Activated B cell treated with CpG ODN at 0.5 μM for 24 hours (primary cell): ENCODE data around the gene MEOX2. TPM values are rescaled to one million over a fixed set of nuclear protein-coding genes. Genes with fewer than 3 reads are reported as not detected.

Source experiments
- ATAC-seq: fragments of 200-7000 bp; cut with Tn5 transposase; one replicate; pipeline ENCODE4 v1.10.0; 2021; ENCODE audit warnings: low read depth, mild to moderate bottlenecking, moderate library complexity
- CTCF ChIA-PET: fragments of 350-600 bp; sonication (Branson Sonifier 250); formaldehyde crosslinking; loops from one replicate; lab custom pipeline; 2021; ENCODE audit warnings: antibody characterized with exemption; lab: Charles Lee
- POLR2A ChIA-PET: fragments of 350-600 bp; sonication (Branson Sonifier 250); formaldehyde crosslinking; loops from one replicate; lab custom pipeline; 2021; ENCODE audit warnings: antibody characterized with exemption; lab: Charles Lee
- DNase-seq: peaks from one replicate; pipeline ENCODE4 v3.0.0; 2022
- H3K27ac Mint-ChIP-seq: one replicate; pipeline ENCODE4 v1.8.0; 2020; ENCODE audit warnings: mixed read lengths
- H3K27me3 Mint-ChIP-seq: one replicate; pipeline ENCODE4 v1.8.0; 2021; ENCODE audit warnings: mixed read lengths
- H3K36me3 Mint-ChIP-seq: one replicate; pipeline ENCODE4 v1.8.0; 2021; ENCODE audit warnings: low read depth, mixed read lengths
- H3K4me1 Mint-ChIP-seq: one replicate; pipeline ENCODE4 v1.8.0; 2021; ENCODE audit warnings: mixed read lengths
- H3K4me3 Mint-ChIP-seq: one replicate; pipeline ENCODE4 v1.8.0; 2020; ENCODE audit warnings: mild to moderate bottlenecking, mixed read lengths
- H3K9me3 Mint-ChIP-seq: one replicate; pipeline ENCODE4 v1.8.0; 2020; ENCODE audit warnings: mixed read lengths
- intact Hi-C: fragments of 100-400 bp; cut with micrococcal nuclease; formaldehyde crosslinking; loops from one replicate; pipeline ENCODE4 v1.15.1; 2024
- total RNA-seq: library from RNA; stranded (reverse); gene quantifications from 2 replicates; pipeline ENCODE4 v1.2.3, GENCODE V29; 2022
- TF ChIP-seq, protein P1 (sequence below): fragments of 200-600 bp; IDR thresholded peaks from one replicate; pipeline ENCODE4 v1.8.0; 2022; ENCODE audit warnings: antibody characterized with exemption, mild to moderate bottlenecking

MEOX2 gene
- total RNA-seq, 1 donor from 2014 or later, result not detected

- Mint-ChIP-seq H3K9me3 (peaks cover 15% of the 10 kb centered on the region), H3K36me3 (no peaks in the 10 kb centered on the region)
Measured at GRCh38 chr7:15586266-15586665, 100.2 kb downstream of the MEOX2 start.

GRCh38 chr7:15584575-15584974, 101.9 kb downstream of the MEOX2 start:
- ChIA-PET CTCF (no interaction called here), POLR2A (no interaction called here)
- no peak overlapping the region for H3K27ac Mint-ChIP-seq
- no peak for DNase-seq
- H3K9me3 Mint-ChIP-seq, result peaks cover 16% of the 10 kb centered on the region
- H3K4me3 Mint-ChIP-seq, result no peak overlapping the region
- H3K27me3 Mint-ChIP-seq, result no peaks in the 10 kb centered on the region
- no peaks in the 10 kb centered on the region for H3K4me1 Mint-ChIP-seq
- no peaks in the 10 kb centered on the region for H3K36me3 Mint-ChIP-seq
- no peak for ATAC-seq
- intact Hi-C loops, result no loop called here
- TF ChIP-seq, protein P1, sequence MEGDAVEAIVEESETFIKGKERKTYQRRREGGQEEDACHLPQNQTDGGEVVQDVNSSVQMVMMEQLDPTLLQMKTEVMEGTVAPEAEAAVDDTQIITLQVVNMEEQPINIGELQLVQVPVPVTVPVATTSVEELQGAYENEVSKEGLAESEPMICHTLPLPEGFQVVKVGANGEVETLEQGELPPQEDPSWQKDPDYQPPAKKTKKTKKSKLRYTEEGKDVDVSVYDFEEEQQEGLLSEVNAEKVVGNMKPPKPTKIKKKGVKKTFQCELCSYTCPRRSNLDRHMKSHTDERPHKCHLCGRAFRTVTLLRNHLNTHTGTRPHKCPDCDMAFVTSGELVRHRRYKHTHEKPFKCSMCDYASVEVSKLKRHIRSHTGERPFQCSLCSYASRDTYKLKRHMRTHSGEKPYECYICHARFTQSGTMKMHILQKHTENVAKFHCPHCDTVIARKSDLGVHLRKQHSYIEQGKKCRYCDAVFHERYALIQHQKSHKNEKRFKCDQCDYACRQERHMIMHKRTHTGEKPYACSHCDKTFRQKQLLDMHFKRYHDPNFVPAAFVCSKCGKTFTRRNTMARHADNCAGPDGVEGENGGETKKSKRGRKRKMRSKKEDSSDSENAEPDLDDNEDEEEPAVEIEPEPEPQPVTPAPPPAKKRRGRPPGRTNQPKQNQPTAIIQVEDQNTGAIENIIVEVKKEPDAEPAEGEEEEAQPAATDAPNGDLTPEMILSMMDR, result no peak

More at GRCh38 chr7:15586266-15586665, 100.2 kb downstream of the MEOX2 start:
- ChIA-PET CTCF (no interaction called here), POLR2A (no interaction called here)
- TF ChIP-seq, protein P1, result no peak
- DNase-seq (no peak), ATAC-seq (no peak)
- Mint-ChIP-seq H3K27me3 (no peaks in the 10 kb centered on the region), H3K4me1 (no peaks in the 10 kb centered on the region), H3K27ac (no peak overlapping the region), H3K4me3 (no peak overlapping the region)
- intact Hi-C loops, result no loop called here

DNA sequence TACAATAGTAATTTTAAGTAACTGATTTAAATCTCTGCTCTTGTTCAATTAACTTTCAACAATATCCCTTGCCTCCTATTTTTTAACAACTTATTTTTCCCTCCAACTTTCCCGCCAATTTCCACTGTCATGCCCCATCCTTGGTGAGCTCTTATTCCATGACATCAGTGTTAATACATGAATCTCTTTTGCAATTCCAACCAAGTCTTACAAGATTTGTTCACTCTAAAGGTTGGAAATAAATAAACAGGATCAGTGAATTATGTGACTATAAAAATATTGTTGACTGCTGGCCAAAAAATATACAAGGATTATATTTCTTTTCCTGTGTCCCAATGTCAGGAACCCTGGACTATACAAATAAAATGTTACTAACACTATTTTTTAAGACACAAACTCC, 103.7 kb downstream of the MEOX2 start:
- H3K27me3 Mint-ChIP-seq, result no peaks in the 10 kb centered on the region
- DNase-seq (no peak), ATAC-seq (no peak)
- POLR2A ChIA-PET, result no interaction called here
- TF ChIP-seq, protein P1, result no peak
- no peaks in the 10 kb centered on the region for H3K4me1 Mint-ChIP-seq
- CTCF ChIA-PET, result no interaction called here
- intact Hi-C loops, result no loop called here
- H3K4me3 Mint-ChIP-seq, result no peak overlapping the region
- H3K9me3 Mint-ChIP-seq, result peaks cover 9% of the 10 kb centered on the region
- H3K27ac Mint-ChIP-seq, result no peak overlapping the region
- H3K36me3 Mint-ChIP-seq, result no peaks in the 10 kb centered on the region

GRCh38 chr7:15581352-15581951, 105.0 kb downstream of the MEOX2 start:
- no peak for ATAC-seq

GRCh38 chr7:15580604-15581351, 105.7 kb downstream of the MEOX2 start:
- Mint-ChIP-seq H3K27ac (no peak overlapping the region), H3K4me3 (no peak overlapping the region), H3K36me3 (no peaks in the 10 kb centered on the region), H3K4me1 (no peaks in the 10 kb centered on the region), H3K9me3 (peaks cover 11% of the 10 kb centered on the region), H3K27me3 (no peaks in the 10 kb centered on the region)
- ChIA-PET CTCF (no interaction called here), POLR2A (no interaction called here)
- DNase-seq, result no peak
- TF ChIP-seq, protein P1, result no peak
- intact Hi-C loops, result no loop called here
- ATAC-seq, result no peak

More at GRCh38 chr7:15581352-15581951, 105.0 kb downstream of the MEOX2 start:
- ChIA-PET POLR2A (no interaction called here), CTCF (no interaction called here)
- H3K27me3 Mint-ChIP-seq, result no peaks in the 10 kb centered on the region
- no peak overlapping the region for H3K4me3 Mint-ChIP-seq
- DNase-seq, result no peak
- intact Hi-C loops, result no loop called here
- TF ChIP-seq, protein P1, result no peak
- H3K4me1 Mint-ChIP-seq, result no peaks in the 10 kb centered on the region
- peaks cover 11% of the 10 kb centered on the region for H3K9me3 Mint-ChIP-seq
- H3K36me3 Mint-ChIP-seq, result no peaks in the 10 kb centered on the region
- no peak overlapping the region for H3K27ac Mint-ChIP-seq
